GM19043 (cell line): ENCODE results near the gene PTCH2.
"Not testable (repeated sequence)": the region's sequence is repeated elsewhere in the genome, so short reads cannot be mapped to it uniquely, and the experiment has no call there.

Experiments
- ATAC-seq: cut with Tn5 transposase; IDR thresholded peaks from one replicate; pipeline ENCODE4 v1.9.1; 2021; ENCODE audit warnings: low read depth; ENCODE audit not compliant: unreplicated experiment

The PTCH2 gene

DNA sequence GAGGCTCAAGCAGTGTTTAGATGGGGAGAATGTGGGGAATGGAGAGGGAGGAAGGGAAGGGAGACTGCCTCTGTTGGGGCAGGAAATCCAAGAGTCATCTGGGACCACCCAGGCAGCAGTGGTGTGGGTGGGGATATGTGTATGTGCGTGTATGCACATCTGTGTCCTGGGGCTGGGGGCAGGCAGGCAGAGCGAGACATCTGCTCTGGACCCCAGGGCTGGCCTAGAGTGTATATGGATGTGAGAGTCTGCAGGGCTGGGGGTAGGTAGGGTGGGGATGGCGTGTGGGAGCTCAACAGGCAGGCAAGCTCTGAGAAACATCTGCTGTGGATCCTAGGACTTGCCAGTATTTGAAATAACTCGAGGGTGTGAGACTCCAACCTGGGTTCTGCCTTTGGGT, 3.5 kb downstream of the PTCH2 start:
- ATAC-seq = no peak

DNA sequence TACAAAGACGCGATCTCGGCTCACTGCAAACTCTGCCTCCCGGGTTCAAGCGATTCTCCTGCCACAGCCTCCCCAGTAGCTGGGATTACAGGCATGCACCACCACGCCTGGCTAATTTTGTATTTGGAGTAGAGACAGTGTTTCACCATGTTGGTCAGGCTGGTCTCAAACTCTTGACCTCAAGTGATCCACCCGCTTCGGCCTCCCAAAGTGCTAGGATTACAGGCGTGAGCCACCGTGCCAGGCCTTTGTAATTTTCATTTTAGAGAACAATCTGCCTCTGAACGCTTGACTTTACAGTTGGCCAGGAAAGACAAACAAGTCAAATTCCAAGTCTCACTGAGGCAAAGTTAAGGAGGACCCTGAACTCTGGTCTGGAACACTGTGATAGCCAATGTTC, 4.8 kb downstream of the PTCH2 start:
- ATAC-seq = not testable (repeated sequence)

DNA sequence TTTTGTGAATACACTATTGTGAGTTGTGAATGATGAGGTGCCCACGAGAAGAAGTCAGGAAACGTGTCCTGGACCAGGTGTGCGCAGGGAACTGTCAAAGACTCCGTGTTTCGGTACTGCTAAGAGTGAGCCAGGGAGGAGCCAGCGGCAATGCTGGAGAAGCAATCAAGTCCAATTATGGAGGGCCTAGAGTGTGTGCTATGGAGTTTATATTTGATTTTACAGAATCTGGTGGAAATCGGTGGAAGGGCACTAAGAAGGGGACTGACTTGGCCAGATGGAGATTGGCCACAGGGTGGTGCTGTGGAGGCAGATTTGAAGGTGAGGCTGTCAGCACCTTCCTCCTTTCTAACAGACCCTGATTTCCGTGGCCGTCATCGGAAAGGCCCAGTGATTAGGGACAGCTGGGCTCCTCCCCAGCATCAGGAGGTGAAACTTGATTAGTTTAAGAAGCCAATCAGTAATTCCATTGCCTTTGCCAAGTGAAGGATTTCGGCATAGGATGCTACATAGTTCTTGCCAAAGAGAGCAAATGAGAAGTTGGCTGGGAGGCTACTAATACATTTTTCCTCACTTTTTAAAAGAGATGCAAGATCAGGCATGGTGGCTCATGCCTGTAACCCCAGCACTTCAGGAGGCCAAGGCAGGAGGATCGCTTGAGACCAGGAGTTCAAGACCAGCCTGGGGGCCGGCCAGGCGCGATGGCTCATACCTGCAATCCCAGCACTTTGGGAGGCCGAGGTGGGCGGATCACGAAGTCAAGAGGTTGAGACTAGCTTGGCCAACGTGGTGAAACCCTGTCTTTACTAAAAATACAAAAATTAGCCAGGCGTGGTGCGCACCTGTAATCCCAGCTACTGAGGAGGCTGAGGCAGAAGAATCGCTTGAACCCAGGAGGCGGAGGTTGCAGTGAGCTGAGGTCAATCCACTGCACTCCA, 7.0 kb downstream of the PTCH2 start:
- ATAC-seq = peak; percentile 51

DNA sequence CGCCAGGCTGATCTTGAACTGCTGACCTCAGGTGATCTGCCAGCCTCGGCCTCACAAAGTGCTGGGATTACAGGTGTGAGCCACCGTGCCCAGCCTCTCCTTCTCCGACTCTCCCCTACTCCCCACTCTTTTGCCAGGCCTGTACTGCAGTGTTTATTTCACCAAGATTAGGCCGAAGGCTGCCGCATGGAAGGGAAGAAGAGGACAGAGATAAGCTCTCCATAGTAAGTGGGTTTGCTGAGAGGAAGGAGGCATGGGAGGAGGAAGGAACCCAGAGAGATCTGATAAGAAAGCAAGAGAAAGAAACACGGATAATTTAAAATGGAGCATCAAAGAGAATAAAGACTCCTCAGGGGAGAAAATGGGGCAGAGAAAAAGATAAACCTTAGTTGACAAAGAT, 8.7 kb downstream of the PTCH2 start:
- no peak for ATAC-seq

DNA sequence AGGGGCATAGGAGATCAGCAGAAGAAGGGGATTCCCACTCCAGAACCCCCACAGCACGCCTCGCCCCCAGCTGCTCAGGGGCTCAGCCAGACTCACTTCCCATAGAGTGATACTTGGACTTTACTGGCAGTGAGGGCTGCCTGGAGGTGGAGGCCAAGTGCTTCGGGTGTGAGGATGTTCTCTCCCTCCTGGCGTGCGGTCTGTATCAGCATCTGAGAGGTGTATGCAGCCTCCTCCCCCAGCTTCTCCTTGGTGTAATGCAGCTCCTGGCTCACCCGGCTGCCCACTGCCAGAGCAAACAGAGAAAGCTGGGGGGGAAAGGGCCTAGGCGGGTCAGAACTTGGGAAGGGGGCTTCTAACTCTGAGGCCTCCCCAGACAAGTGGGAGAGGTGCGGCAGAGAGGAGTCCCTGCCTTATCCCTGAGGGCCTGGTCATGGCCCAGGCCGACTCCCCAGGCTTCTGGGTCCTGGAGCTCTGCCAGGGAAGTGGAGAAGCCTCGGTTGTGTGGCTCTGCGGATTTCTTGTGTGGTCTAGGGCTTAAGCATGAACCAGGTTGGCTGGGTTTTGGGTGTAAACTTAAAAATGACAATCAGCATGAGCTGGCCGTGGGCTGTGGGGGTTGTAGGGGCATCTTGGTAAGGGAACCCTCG, 10.9 kb downstream of the PTCH2 start:
- ATAC-seq = no peak

DNA sequence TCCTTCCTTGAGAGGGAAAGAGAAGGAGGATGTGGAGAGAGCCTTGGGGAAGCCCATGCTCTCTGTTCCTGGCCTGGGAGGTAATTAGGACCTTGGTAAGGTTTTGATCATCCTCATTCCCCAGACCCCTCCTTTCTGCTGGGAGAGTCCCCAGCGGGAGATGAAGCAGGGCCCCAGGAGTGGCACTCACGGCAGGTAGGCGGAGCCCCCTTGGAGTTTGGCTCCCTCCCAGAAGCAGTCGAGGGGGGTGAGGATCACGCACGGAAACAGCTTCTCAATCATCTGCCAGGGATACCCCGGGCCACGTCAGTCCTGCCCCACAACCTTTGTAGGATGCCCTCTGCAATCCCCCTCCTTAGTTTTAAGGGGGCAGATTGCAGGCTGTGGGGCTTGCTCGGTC, 11.5 kb downstream of the PTCH2 start:
- ATAC-seq = no peak

DNA sequence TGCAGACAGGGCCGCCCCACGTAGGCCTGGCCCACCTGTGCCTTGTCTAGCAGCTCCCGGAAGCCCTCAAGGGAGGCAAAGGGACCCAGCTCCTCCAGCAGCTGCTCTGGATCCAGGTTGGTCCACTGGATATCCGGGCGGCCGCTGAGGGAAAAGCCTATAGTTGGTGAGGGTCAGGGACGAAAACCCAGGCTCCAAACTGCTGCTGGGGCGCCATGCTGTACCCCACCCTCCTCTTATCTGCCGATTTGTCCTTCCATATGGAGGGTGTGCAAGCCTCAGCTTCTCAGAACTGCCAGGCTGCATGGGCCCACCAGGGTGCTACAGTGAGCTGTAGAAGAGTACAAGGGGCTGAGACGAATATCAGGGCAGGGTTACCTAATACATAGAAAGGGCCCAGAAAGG, 12.2 kb downstream of the PTCH2 start:
- ATAC-seq = no peak

DNA sequence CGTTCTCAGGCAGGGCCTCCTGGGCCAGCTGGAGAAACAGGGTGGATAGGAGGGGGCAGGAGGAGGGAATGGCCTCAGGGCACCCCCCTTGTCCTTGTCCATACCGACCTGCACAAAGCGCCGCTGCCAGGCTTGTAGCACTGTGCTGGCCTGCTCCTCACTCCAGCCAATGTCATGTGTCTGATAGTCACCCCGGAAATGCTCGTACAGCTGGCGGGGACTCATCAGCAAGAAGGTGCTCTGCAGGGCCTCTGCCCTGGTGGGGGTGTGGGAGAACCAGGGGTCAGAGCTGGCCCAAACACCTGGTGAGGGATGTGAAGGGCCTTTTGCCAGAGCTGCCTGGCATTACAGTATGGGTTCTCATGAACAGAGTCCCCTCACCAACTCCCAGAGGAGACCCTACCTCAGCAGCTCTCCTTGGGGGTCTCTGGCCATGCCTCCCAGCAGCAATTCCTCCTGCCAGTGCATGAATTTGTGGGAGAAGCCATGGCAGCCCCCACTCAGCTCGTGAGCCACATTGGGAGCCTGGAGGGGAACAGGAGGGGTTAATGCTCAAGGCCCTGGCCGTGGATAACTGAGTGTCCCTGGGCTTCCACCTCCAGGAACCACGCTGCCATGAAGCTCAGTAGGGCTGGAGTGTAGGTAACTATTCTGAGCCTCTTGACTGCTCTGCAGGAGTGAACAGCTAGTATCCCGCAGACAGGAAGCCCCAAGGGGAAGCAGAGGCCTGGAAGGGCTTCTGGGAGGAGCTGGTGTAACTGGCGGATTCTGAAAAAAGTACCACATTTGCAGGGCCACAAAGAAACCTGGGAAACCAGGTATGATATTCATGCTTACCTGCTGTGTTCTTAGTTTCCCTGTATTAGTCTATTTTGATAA, 13.3 kb downstream of the PTCH2 start:
- no peak for ATAC-seq

DNA sequence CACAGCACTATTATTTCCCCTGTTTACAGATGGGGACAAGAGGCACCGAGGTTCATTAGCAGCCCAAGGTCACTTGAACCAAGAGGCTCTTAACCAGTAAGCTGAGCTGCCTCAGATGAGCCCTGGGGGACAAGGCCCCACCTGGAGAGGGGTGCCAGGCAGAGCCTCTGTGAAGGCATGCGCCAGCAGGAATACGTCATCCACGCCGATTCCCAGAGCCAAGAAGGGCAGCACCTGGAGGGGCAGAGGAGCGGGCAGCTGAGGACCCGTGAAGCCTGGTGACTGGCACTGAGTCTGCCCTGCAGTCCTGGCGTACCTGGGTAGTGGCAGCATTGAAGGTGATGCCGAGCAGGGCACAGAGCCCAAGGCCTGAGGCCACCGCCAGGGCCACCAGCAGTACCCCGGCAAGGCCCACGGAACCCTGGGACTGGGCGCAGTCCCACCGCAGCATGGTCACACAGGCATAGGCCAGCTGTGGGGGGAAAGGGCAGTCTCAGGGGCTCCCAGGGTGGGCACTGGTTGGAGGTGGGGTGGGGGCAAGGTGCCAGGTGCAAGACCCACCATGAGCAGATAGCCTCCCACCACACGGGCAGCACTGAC, 14.1 kb downstream of the PTCH2 start:
- no peak for ATAC-seq

DNA sequence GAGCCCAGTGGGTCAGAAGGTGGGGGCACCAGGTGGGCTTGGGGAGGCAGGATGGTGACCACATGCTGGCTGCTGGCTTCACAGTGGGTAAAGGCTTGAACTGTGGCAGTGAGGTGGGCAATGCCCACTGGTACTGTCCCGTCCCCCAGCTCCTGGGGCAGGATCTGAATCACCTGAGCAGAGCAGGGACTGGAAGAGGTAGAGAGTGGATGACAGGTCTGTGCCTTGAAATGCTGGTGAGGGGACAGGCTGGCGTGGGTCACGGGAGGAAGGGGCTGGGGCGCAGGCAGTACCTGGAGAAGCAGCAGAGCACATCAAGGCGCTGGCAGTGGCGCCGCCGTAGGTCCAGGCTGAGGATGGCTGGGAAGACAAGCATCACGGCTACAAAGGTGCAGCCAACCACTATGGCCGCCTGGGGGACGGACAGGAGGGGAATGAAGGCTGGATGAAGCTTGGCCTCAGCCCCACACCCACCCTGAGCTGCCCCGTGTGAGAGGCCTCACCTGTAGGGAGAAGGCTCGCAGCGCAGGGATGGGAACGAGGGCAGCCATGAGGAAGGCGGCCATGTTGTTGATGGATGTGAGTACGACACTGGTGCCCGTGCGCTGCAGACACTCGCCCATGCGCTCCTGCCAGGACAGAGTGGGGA, 14.9 kb downstream of the PTCH2 start:
- no peak for ATAC-seq

DNA sequence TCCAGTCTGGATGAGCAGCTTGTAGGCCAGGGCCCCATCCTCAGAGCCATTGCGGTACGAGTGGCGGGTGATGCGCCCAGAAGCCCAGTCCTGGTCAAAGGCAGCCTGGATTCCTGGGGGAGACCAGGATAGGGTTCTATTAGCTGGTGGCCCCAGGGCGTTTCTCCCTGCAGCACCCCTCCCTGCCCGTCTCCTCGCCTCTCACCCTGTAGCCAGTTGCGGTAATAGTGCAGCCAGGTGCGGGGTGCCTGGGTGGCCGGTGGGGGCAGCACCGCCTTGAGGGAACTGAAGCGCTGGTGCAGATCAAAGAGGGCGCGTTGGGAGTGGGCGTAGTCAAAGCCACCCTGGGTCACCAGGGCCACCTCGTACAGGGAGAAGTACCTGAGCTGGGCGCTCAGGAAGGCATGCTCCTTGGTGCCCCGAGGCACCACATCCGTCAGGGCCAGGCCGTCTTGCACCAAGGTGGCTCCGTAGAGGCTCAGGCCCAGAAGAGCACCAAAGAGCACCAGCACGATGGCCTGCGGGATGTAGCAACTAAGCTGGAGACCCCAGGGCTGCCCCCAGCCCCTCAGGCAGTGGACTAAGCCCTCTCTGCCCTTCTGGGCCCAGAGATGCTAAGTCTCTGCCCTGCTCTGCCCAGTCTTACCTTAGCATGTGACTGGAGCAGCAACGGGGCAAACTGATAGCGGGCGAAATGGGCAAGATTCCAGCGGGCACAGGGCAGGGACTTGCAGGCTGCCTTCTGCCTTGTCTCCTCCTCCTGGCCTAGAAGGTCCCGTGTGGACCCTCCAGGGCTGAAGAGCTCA, 15.7 kb downstream of the PTCH2 start:
- ATAC-seq = no peak

DNA sequence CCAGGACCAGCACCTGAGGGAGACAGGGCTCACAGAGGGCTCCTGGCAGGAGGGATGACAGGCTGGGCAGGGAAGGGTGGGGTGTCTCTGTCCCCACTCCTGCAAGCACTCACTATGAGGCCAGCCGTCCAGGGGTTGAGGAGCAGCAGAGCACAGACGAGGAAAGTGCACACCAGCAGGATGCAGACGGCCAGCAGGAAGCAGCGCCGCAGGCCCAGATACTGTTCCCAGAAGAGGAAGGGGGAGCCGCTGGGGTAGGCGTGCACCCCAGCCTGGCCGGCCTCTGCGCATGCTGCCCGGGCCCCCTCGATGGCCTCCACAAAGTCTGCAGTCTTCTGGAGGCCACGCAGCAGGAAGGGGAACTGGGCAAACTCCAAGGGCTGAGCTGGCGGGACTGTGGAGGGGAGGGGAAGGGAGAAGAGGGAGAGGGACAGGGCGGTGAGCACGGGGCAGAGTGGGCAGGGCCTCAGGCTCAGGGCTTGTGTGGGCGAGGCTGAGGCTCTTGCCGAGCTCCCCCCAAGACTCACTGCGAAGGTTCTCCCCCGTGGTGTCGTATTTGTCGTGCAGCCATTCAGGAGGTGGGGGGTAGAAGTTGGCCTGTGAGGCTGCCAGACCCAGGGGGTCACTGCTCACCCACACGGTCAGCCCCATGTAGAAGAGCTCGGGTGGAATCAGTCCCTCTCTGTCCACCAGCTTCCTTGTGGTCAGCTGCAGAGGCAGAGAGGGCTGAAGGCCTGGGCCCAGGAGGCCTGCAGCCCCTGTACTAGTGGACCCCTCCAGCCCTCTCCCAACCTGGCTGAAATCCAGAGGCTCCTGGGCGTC, 16.5 kb downstream of the PTCH2 start:
- ATAC-seq = no peak

DNA sequence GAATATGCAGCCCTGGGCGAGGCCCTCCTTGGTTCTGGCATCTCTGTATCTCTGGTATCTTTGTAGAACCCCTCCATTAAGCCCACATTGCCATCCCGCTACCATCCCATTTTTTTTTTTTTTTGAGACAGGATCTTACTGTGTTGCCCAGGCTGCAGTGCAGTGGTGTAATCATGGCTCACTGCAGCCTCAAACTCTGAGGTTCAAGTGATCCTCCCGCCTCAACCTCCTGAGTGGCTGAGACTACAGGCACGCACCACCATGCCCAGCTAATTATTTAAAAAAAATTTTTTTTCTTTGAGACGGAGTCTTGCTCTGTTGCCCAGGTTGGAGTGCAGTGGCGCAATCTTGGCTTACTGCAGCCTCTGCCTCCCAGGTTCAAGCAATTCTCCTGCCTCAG, 18.7 kb downstream of the PTCH2 start:
- not testable (repeated sequence) for ATAC-seq

DNA sequence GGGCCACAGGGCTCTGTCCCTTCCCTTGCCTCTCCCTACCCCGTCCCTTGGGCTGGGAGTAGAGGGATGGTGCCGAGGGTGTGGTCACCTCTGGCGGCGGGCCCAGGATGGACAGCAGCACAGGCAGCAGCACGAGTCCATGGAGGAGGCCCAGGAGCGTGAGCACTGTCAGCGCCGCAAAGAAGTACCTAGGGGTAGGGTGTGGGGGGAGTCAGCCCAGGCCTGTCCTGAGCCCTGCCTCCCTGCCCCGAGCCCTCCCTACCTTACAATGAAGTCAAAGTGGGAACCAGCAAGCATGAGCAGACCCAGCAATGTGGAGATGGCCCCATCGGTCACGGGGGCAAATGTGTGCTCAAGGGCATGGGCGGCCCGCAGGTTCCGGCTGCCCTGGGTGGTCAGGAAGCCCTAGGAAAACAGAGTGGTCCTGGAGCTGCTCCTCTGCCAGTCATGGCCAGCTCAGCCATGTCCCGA, 20.0 kb downstream of the PTCH2 start:
- no peak for ATAC-seq

DNA sequence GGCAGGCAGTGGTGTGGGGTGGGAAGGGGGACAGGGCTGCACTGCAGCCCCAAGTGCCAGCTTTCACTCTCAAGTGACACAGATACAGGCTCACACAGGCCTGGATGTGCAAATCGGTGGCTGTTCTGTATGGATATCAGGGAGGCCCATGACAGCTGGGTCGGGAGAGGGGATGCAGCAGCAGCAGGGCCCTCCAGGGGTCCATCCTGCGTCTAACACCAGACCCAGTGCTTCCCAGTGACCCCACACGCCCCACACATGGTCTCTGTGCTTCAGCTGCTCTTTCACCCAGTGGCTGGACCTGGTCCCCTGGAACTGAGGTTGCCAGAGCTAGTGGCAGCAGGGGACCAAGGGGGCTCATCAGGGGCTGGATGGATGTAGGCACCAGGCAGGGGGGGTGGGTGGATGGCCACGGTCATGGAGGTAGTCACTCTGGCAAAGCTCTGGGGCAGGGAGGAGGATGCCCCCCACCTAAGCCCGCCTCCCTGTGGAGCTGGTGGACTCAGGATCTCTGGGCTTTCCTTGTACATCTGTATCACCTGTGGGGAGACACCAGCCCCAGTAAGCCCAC, 20.8 kb downstream of the PTCH2 start:
- no peak for ATAC-seq

DNA sequence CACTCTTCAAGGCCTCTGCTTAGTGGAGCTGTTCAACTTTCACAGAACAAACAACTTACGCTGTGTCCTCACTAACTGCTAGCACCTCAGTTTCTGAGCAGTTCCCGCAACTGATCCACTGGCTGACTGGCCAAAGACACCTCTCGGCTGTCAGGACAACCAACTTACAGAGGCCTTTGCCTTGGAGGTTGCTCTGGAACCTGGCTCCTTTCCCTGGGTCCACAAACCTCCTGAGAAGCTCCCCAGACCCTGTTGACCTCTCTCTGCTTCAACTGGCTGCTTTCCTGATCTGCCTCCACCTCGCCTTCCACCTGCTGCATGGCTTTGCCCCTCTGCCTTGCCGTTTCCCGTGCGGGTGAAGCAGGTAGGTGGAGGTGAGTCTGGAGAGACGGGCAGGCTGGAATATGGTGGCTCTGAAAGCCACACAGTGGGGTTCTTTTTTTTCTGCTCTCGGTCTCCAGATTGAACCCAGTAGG, 21.8 kb downstream of the PTCH2 start:
- no peak for ATAC-seq

DNA sequence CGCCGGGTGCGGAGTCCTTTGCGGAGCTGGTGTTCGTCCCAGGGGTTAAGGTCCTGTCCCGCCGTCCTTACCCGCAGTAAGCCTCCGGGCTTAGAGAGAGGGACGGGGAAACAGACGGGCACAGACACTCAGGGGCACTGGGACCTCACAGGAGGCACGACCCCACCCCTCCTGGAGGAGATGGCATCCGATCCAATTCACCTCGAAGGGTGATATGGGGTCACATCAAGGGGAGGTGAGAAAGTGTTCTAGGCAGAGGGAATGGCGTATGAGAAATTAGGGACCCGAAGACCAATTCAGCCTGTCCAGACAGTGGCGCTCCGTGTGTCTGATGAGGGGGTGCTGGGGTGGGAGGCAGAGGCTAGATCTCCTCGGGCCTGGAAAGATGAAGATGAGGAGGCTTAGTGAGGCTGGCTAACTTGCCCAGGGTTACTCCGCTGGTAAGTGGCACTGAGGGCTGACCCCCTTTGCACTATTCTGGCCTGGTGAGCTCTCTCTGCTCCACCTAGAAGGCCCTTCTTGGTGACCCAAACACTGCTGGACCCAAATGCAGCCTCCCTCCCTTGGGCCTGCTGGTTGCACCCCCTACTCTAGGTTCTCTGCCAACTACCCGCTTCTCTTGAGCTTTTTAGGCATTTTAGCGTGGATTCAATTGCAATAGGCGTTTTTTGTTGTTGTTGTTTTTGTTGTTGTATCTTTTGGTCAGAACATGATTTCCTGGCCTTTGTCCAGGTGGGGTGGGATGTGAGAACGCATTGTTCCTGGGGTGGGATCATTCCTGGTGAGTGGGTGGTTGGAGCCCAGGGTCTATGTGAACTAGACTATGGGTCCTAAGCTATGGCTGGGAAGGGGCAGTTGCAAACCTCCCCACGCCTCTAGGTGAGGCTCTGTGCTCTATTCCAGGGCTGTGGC, 22.5 kb downstream of the PTCH2 start:
- ATAC-seq = no peak
